Stimulated activated CD4-positive, alpha-beta T cell treated with anti-CD3 and anti-CD28 coated beads, Interleukin-15, amount 100 ng/mL, for 24 hours (primary cell): ENCODE data around the gene IL1R2.
"Not testable (repeated sequence)": the region's sequence is repeated elsewhere in the genome, so short reads cannot be mapped to it uniquely, and the experiment has no call there.

Source experiments
- DNase-seq: peaks from one replicate; pipeline ENCODE4 v3.0.0-alpha.2; 2020

Gene IL1R2

DNA sequence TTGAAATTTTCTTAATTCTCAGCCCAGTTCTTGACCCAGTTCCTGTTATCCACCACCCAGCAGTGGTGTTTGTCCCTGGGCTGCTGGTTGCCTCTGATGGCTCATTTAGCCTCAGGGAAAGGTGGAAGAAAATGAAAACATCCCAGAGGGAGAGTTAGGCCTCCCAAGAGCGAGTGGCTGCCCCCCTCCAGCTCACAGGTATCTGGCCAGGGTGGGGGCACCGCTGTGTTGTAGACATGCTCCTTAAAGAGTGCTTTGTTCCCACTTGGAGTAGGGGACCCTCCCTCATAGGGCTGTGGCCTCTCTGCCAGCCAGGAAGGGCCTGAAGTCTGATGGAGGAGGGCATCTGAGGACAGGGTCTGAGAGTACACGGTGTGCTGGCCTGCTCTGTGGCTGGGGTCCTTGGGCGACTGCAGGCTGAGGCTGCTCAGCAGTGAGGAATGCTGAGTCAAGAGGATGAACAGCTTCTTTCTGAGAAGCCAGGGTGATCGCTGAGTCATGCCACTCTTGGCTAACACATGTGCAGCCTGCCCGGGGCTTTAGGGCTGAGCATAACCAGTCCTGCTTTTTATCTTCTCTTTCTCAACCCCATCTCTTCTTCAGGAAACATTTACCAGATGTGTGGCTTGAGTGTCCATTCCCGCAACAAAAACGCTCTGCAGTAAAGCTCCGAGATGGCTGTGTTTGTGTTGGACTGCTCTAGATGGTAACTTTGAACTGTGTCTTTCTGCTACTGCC, 72.3 kb downstream of the IL1R2 start:
- peak; percentile 73 for DNase-seq

DNA sequence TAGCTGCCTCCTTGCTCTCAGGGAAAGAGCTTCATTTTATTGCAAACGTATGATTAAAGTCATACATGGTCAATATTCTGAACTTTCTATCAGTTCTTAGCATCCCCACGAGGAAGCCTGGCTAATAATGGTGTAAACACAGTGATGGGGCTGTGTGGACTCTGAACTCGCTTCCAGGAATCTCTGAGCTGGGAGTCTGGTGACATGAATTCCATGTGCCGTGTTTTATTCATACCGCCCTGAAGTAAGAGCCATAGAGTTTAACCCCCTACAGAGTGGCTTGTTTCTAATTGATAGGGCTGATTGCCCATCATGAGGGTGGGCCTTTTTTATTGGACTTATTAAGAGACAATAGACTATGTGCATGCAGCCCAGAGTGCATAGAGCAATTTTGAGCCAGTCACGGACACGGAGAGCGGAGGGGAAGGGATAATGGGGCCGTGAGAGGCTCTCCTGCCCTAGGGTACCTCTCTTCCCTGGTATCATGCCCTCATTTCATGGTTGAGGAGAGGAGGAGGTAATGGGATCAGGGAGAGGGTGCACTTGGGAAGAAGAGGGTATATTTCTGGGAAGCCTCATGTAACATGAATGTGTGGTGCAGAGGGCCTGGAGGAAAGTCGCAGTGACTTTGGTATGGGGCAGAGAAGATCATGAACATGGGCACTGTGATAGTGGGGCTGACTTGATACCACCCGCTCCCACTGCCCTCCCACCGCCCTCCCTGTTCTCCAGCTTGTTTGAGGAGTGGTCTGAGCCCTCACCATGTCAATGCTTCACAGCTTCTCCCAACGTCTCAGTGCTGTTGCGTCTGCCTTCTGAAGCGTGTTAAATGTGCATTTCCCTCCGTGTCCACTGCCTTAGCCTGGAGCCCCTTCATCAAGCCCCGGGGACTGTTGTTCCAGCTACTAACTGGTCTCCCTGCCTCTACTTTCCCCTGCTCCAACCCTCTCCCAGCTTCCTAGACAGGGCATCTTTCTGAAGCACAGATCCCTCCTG, 73.2 kb downstream of the IL1R2 start:
- DNase-seq = no peak

DNA sequence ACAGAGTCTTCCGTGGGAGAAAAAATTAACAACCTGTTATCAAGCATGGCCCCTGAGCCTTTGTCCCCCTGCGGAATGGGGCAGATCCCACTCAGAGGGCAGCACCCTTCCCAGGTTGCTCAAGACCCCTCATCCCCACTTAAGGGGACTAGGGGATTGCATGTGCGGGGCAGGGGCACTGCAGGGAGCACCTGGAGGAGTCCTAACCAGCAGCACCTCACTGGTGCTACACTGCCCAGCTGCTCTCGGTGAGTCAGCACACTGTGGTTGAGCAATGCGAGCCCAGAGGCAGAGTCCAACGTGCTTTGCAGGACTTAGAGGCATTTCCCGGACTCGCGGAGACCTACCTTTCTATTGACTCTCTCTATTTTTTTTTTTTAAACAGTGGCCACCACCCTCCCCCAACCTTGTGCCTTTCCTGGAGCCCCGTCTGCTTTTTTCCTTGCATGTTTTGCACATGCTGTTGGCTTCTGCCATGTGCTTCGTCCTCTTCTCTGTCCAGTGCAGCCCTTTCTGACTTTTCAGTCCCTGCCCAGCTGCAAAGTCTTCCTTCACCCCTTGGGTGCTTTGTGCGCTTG, 74.0 kb downstream of the IL1R2 start:
- no peak for DNase-seq

DNA sequence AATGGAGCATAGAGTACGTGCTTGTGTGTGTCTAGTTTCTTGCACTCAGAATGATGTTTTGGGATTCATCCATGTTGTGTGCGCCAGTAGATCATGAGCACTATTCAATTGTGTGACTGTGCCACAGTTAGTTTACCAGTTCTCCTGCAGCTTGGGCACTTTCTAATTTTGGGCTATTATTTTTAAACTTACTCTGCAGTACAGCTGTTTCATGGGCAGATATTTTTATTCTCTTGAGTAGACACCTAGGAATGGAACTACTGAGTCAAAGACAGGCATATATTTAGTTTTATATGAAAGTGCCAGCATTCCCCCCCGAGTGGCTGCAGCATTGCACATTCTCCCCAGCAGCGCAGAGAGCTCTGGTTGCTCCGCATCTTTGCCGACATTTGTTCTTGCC, 74.8 kb downstream of the IL1R2 start:
- DNase-seq = no peak

DNA sequence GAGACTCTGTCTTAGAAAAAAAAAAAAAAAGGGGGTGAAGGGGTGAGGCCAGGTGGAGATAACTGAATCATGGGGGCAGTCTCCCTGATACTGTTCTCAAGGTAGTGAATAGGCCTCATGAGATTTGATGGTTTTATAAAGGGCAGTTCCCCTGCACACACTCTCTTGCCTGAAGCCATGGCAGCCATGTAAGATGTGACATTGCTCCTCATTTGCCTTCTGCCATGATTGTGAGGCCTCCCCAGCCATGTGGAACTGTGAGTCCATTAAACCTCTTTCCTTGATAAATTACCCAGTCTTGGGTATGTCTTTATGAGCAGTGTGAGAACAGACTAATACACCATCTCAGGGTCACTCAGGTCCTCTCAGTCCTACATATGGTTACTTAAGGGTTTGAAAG, 76.4 kb downstream of the IL1R2 start:
- DNase-seq = not testable (repeated sequence)

DNA sequence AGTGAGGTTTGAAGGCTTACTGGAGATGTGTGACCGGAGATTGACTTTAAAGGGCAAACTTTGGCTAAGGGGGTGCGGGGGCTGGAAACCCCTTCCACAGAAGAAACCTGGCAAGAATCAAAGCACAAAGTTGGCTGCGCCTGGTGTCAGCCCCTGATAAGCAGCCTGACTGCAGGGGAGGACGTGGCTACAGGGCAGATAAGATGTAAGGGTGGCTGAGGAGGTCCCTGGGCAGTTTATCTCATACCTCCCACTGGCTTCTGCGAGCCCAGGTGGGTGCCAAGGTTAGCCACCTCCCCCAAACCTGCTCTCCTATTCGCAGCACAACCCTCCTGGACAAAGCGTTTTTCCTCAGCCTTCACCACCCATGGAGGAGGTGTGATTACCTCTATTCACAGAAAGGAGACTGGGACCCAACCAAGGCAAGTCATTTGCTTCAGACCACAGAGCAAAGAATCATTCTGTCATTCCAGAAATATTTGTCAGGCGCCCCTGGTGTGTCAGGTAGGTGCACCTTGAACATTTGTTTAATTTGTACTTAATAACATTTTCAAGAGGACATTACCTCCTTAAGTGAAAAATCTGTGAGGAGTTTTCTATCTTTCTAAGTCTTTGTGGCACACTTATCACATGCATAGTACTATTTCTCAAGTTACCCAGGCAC, 77.7 kb downstream of the IL1R2 start:
- no peak for DNase-seq

DNA sequence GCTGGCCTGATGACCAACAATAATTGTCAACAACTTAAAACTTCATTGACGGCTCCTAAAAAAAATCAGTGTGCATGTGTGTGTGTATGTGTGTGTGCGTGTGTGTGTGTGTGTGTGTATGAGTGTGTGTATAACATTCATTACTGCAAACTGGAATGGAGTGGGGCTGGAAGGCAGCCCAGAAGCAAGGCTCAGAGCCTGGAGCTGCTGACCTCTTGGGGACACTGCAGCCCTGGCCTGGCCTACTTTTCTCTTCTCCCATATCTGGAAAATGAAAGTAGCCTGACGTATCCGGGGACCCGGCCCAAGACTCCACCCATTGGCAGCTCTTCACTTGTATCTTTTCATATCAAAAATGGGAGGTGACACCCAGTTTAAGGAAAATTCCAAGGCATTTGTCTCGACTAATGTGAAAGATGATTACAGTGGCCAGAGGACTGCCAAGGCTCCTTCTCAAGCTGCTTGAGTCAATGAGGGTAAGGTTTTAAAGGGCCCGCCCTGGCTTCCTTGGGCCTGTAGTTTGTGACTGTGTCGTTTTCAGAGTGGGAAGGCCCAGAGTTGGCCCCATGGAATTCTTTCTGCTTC, 78.4 kb downstream of the IL1R2 start:
- DNase-seq = no peak

DNA sequence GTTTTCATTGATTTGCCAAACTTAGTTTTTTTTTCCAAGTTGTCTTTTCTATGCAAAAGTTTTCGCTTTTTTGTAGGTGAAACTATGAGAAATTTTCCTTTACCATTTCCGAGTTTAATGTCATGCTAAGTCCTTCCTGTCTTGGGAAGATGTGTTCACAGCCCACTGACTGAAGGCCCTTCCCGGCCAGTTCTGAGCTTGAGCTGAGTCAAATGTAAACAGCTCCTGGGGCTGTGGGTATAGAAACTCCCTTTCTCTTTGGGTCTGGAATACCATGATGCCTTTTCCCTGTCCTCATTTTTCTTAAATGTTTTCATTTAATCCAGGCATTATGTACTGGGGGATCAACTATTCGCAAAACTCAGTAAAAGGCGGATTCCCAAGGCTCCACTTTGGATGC, 81.0 kb downstream of the IL1R2 start:
- DNase-seq = no peak

DNA sequence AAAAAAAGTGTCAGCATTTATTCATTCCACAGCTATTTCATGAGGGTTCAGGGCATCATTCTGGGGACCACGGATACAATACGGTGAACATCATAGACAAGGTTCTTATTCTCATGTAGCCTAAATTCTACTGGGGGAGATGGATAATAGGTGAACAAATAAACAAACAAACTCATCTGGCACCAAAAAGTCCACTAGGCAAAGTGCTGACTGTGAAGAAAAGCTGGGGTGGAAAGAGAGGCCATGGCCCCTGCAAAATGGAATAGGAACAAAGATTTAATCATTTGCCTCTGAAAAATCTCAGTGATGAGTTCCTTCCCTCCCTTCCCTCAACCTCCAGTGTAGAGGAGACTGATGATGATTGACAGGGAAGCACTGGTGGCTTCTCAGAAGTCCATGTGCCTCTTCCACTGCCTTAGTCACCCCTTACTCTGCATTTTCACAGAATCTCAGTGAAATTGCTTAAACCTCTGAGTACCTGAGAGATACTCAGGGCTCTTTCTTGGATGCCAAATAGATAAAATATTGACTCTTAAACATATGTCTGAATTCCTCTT, 81.5 kb downstream of the IL1R2 start:
- DNase-seq = no peak

DNA sequence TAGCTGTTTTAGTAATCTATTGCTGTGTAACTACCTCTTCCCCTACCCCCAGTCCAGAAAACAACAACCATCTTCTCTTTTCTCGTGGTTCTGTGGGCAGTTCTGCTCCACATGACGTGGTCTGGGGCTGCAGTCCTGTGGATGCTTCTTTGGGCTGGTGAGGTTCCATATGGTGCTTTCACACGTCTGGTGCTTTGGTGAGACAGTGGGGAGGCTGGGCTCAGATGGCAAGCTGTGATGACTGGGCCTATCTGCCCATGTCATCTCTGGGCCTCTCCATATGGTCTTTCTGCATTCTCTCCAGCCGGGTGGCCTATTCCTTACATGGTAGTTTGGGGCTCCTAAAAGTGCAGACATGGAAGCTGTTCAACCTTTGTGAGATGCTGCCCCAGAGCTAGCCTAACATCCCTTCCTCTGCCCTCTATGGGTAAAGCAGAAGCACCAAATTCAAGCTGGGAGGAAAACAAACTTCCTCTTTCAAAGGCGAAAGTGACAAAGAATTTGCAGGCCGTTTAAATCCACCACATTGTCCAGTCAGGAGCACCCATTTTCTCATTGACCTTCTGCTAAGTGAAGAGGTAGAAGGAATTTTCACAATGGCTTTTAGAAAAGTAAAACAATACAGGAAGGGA, 82.5 kb downstream of the IL1R2 start:
- no peak for DNase-seq

DNA sequence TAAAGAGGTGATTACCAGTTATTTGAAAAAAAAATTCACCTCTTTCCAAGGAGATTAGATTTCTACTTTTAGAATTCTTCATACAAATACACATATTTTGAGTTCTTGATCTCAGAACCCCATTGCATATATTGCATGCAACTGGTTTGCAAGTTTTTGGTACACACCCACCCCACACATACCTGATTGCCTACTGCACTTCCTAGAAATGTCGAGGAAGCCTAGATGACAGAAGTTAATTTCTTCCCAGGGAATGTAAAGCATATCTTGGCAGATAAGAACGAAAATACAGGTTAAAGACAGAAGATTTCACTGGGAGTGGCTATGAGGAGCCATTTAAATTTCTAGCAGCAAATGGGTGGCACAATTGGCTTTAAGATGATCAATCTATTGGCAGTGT, 83.7 kb downstream of the IL1R2 start:
- DNase-seq = no peak

DNA sequence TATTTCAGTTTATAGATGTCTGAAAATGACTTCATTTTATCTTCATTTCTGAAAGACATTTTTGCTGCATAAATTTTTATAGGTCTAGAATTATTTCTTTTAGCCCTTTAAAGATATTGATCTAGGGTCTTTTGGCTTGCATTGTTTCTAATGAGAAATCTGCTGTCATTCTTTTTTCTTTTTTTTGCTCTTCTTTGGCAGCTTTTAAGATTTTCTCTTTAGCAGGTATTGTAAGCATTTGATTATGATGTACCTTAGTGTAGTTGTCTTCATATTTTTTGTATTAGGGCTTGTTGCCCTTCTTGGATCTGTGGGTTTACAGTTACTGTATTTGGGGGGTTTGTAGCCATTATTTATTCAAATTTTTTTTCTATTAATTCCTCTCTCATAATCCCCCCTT, 84.8 kb downstream of the IL1R2 start:
- DNase-seq = no peak
